Cortex of kidney (tissue), 1 donor: Measurements from ENCODE around the gene SECISBP2L.
"Not testable (repeated sequence)": the region's sequence is repeated elsewhere in the genome, so short reads cannot be mapped to it uniquely, and the experiment has no call there.

Experiments used
- DNase-seq: peaks from one replicate; lab custom pipeline; 2025; lab: John Stamatoyannopoulos, UW

Gene SECISBP2L, protein sequence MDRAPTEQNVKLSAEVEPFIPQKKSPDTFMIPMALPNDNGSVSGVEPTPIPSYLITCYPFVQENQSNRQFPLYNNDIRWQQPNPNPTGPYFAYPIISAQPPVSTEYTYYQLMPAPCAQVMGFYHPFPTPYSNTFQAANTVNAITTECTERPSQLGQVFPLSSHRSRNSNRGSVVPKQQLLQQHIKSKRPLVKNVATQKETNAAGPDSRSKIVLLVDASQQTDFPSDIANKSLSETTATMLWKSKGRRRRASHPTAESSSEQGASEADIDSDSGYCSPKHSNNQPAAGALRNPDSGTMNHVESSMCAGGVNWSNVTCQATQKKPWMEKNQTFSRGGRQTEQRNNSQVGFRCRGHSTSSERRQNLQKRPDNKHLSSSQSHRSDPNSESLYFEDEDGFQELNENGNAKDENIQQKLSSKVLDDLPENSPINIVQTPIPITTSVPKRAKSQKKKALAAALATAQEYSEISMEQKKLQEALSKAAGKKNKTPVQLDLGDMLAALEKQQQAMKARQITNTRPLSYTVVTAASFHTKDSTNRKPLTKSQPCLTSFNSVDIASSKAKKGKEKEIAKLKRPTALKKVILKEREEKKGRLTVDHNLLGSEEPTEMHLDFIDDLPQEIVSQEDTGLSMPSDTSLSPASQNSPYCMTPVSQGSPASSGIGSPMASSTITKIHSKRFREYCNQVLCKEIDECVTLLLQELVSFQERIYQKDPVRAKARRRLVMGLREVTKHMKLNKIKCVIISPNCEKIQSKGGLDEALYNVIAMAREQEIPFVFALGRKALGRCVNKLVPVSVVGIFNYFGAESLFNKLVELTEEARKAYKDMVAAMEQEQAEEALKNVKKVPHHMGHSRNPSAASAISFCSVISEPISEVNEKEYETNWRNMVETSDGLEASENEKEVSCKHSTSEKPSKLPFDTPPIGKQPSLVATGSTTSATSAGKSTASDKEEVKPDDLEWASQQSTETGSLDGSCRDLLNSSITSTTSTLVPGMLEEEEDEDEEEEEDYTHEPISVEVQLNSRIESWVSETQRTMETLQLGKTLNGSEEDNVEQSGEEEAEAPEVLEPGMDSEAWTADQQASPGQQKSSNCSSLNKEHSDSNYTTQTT

DNA sequence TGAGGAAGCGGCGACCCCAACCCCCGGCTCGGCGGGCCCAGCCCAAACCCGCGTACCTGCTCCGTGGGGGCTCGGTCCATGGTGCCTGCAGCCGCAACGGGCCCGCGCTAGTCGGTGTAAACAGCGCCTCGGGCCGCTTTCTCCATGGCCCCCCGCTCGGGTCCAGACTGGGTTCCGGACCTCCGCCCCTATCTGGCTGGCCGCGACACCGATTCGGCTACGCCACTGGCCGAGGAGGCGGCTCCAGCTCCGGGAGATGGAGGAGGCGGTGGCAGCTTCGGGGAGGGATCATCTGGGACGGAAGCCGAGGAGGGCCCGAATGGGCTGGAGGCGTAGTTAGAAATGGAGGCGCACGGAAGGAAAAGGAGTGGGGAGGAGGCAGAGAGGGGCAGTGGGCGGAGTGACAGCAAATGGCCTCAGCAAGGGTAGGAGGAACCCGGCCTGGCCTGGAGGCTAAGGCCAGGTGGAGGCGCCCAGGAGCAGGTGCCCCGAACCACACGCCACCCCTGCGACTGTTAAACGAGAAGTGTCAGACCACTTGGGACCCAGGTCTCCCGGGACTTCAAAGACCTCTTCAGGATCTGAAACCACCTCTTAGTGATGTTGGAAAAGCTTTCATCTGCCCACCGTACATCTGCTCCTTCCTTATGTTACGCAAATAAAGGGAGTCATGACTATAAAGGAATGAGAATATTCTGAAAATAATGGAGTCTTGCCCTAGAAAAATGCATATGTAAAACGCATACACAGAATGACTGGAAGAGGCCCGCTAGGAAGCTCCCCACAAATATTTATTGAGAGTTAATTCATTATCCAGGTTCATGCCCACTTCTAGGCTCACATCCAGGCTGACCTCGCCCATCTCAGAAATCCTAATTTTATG lies at the start of gene SECISBP2L:
TSS of gene SECISBP2L (minus strand) at position 227 of the 883 bp plus-strand sequence. CDS start at position 80, 147 bp downstream.
- peak; percentile 29 for DNase-seq

DNA sequence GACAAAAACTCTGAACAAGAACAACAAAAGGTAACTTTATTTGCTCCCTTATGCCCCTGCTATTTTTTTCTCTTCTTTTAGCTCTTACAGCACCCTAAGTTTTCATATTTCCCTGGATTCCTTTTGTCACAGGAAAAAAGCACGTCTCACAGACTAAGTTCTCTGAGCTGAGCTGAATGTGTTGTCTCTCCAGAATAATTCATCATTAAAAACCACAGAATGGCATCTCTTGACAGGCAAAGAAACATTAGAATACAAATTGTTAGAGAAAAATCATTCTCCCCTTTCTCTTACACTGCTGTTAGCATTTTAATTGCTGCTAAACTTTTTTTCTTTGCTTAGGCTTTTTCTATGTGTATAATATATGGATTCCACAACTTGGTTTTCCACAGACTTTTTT lies 48.7 kb upstream of the SECISBP2L start:
- DNase-seq: no peak

DNA sequence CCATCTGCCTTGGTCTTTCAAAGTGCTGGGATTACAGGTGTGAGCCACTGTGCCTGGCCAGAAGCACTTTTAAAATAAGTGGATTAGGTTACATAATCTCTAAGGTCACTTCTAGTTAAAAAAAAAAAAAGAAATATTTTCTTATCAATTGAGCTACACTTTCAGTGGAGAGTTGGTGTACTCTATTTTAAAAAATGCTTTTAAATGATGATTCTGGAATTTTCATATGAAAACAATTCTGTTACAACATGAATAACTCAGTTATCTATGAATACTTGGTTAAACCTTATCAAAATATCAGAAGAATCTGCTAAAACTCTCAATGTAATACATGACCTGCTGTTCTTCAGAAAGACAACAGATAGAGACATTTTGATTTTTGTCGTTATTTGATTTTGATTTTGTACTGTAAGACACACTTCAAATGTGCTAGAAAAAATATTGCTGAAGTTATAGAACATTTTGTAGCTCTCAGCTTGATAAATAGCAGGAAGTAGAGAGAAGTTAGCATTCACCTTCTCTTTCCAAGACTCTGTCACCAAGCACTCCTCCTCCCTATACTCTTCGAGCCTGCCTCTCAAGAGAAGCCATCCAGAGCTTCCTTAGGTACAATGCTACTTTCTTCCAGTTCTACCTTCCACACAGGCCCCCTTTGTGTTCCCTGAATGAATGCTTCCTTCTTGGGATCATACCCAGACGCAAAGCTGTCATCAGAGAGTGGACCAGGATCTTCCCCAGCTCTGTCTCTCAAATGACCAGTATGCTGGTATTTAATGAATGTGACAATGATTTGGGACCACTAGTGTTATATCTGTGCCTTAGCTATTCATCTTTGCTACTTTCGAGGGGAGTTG lies 47.2 kb upstream of the SECISBP2L start:
- DNase-seq: no peak

DNA sequence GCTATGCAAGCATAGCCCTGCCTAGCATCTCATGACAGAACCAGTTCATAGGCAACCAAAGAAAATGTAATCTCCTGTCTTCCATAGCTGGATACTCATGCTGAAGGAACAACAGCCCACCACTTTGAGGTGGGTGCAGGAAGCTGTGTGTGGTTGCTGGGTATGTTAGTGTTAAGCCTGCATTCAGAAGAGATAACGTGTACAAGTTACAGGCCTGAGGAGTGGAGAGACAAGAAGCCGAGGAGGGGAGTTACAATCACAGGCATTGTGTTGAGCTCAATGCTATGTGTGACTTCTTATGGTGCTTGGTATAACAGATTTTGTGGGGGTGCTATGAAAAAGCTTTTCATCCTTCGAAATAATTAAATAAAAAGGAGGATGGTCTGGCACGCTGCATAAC lies 42.8 kb upstream of the SECISBP2L start:
- DNase-seq: no peak

DNA sequence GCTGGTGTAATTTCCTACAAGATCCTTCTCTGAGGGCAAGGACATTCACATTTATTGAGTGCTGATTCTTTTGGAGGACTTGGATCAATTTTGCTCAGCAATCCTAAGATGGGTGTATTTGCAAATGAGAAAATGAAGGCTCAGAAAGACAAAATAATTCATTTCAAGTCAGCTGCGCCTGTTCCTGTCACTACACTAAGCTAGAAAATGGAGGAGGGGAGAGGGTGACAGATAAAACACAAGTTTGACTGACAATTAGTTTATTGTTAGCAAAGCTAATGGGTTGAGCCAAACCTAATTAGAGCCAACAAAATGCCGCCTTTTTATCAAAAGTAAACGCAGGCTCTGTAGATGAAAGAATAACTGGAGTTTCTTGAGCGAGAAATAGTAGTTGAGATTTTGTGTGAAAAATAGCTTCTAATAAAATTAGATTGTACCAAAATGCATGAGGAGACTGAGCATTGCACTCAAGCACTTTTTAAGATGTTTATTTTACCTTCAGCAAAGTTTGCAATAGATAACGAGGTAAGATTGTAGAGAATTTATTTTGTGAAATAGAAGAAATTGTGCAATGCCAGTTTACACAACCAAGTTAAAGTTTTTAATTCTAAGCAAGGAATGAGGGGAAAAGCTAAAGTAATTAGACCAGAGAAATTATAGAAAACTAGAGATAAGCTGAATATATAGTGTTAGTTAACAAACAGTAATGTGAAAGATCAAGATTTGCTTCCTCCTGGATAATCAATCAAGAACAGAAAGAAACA lies 39.6 kb upstream of the SECISBP2L start:
- DNase-seq: no peak

DNA sequence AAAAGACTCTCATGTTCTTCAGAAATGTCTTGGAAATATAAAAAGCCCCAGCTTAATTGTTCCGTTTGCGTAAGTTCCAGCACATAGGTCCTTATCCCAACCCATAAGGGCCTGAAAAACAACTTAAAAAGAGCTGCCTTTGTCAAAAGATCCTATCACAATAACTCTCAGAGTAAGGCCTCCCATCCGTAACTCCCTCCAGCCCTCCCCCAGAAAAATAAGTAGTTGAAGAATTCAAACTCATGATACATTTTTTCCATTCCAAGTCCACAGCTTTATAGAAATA lies 38.0 kb upstream of the SECISBP2L start:
- DNase-seq: no peak

DNA sequence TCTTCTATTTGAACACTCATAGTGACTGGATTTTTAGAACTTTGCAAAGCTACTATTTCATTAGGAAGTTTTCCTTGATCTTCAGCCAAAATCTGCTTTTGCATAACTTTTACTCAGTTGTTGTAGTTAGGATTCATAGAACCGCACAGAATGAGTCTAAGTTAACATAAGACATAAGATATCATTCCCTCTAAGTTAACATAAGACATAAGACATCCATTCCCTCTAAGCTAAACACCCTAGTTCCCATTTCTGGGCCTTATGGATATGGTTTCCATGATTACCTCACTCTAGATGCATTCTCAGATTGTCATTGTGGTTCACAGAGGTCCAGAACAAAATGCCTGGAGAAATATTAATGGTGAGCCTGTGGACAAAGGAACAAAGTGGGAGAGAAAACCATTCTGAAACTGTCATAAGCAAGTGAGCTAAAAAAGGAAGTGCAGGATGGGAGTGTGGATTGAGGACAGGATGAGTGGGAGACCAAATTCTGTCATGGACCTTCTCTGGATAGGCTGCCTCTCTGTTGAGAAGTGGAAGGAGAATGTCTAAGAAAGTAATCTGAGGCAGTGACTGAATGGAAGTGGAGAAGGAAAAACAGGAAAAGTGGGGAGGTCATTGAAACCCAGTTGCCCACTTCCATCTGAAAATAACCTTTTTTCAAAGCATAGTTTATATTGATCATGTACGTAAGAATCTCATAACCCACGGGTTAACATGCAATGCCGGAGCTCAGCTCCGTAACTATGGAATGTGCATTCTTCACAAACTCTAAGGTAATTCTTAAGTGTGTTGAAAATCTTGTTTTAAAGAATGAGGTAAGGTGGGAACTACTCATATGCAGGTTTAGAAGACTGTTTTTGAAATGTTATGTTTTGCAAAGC lies 37.4 kb upstream of the SECISBP2L start:
- DNase-seq: no peak

DNA sequence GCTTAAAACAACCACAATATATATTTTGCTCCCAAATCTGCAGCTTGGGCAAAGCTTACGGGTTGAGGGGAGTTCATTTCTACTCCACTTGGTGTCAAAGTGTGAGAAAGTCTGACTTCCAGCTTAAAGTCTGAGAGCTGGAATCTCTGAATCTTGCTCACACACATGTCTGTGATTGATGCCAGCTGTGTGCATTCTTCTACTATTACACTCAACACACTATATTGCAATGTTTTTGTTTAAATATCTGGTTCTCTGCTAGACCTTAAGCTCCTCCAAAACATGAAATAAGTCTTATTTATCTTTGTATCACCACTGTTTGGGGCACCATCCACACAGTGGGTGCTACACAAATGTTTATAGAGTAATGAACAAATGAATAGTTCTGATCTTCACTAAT lies 36.7 kb upstream of the SECISBP2L start:
- DNase-seq: no peak

DNA sequence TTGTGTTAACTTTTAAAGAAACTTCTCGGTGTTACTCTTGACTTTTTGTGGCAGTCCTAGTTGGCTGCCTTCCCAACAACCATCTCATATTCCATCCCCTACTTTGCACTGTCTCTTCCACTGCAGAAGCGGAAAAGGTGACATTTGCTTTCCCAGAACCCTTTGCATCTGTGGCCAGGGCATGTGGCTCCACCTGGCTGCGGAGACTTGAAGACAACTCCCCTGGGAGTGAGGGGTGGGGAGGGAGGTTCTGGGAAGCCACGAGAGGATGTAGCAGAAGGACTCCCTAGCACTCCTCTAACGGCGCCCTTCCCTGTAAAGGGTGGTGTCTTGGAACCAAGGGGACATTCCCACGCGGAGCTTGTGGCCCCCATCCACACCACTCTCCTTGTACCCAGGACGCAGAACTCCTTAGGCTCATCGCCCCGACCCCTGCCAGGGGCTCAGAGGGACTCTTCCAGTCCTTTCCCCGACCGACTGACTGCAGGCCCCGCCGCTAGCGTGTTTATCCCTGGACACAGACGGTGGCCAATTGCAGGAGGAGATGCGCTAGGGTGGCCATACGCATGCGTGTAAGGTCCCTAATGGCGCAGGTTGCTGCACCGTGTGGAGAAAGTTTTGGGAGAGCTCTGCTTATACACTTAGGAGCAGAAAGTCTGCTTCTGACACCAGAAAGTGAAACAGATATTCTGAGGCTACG lies 33.2 kb upstream of the SECISBP2L start:
- no peak for DNase-seq

DNA sequence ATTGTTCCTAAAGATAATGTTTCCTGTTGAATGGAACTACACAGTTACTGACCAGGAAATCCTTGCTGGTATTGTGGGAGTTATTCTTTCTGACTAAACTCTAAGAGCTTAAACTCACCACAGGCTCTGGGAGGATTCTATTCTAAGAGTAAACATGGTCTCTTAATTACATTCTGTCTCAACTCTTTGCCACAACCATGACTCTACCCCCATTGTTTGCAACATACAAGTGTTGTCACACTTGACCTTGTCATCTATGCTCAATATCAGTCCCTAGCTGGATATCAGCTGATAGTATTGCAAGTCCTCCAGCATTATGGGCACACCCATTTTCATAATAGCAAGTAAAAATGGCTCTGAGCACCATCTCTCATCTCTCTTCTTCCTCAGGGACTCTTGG lies 29.6 kb upstream of the SECISBP2L start:
- no peak for DNase-seq

DNA sequence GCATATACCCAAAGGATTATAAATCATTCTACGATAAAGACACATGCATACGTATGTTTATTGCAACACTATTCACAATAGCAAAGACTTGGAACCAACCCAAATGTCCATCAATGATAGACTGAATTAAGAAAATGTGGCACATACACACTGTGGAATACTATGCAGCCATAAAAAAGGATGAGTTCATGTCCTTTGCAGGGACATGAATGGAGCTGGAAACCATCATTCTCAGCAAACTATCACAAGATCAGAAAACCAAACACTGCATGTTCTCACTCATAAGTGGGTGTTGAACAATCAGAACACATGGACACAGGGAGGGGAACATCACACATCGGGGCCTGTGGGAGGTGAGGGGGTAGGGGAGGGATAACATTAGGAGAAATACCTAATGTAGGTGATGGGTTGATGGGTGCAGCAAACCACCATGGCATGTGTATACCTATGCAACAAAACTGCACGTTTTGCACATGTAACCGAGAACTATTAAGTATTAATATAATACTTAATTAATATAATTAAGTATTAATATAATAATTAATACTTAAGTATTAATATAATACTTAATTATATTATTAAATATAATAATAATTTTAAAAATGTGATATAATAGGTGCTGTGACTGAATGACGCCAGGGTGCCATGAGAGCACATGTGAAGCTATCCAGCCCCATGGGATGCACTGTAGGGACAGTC lies 28.5 kb upstream of the SECISBP2L start:
- DNase-seq: not testable (repeated sequence)

DNA sequence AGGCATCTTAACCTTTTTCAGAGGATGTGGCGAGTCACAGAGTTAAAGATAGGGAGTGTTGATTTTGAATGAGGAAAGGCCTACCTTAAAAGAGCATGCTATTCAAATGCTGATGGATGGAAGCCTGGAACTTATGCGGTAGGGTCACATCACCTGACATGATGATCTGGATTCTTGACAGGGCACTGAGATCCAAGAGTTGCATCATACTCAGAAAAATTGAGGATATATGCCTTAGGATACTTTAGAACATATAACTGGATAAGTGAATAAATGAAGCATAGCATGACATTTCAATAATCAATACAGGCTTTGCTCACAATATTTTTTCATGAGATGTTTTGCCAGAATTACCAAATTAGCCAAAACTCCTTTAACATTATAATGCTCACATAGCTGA lies 20.1 kb upstream of the SECISBP2L start:
- no peak for DNase-seq

DNA sequence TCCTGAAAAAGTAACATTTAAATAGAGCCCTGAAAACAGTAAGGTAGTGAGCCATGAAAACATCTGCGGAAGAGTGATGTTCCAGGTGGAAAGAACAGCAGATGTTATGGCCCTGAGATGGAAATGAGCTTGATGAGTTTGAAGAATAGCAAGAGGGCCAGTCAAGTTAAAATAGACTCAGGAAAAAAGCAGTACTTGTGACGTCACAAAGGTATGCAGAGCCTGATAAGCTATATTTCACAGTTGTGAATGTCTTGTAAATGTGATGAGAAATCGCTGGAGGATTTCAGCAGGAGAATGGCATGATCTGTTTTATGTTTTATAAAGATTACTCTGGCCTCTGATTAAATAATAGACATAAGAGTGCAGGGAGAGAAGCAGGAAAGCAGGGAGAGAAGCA lies 18.6 kb upstream of the SECISBP2L start:
- no peak for DNase-seq

DNA sequence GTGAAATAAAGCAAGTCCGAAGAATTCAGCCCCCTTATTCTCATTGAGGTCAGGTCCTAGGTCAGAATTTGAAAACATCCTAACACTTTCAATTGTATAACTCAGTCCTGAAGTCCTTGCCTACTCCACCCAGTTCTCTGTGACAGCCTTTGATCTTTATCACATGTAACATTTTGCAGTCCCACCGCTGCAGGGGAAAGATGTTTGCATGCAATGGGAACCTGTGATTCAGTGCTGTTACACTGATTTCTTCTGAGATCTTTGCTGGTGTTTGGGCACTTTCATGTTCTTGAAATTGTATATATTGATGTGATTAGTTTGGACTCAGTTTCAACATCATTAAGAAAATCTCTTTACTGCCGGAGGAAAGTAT lies 18.0 kb upstream of the SECISBP2L start:
- no peak for DNase-seq

DNA sequence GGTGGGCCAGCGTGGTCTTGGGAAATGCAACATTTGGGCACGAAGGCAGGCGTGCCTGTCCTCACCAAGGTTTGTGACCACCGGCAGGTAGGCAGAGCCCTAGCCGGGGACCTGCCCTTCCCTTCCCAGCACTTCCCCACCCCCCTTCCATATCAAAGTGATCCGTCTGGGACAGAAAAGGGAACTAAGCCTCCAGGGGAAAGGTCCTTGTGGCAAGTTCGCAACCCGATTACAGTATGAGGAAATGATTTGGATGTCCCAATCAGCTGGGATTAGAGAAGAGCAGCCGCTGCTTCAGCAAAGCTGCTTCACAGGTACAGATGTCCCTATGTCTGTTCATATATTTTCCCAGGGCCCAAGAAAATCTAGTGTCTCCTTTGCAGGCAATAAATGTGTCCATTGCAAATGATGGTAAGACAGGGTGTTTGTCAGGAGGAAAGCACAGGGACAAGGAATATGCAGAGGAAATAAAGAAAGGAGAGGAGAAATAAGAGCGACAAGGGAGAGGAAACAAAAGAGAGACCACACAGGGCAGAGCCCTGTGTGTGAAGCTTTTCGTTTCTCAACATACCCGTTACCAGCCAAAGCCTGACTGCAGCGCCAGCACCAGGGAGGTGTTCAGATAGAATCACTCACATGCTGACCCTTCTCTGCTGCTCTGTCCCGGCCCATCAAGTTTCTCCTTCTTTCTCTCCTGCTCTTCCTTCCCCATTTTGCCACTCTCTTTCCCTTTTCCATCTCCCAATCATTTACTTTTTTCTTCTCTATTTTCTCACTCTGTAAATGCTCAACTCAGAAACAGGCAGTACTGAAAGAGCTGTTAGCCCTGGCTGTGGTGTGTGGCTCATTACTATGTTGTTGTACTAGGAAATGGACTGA lies 17.4 kb upstream of the SECISBP2L start:
- DNase-seq: no peak

DNA sequence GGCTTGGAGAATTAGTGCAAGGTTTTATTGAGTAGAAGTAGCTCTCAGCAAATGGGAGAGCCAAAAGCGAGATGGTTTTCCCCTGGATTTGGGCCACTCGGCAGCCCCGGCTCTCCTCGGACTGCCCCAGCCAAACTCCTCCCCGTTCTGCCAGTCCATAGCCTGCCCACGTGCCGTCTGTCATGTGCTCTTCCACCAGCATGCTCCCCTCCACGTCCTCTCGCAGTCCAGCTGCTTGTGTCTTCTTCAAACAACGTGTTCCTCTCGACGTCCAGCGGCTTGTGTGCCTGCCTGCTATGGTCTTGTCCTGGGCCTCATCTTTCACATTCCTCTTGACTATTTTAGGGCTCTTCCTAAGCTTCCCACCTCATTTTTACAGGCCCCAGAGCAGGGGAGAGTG lies 16.7 kb upstream of the SECISBP2L start:
- DNase-seq: no peak
